Hepatocyte (in vitro differentiated cells): ENCODE measurements around the gene SPEG. TPM values are rescaled to one million over a fixed set of nuclear protein-coding genes. Genes with fewer than 3 reads are reported as not detected.

Experiments
- DNase-seq: peaks from one replicate; pipeline ENCODE4 v3.0.0-alpha.2; 2016; ENCODE audit warnings: low spot score
- H2AFZ ChIP-seq: fragments of 200-600 bp; sonication (generic); 2 replicates; pipeline ENCODE4 v1.6.0; 2016; ENCODE audit warnings: antibody characterized with exemption, mild to moderate bottlenecking
- H3K27ac ChIP-seq: fragments of 200-600 bp; sonication (generic); 2 replicates; pipeline ENCODE4 v1.5.1; 2016; ENCODE audit warnings: mild to moderate bottlenecking
- H3K27me3 ChIP-seq: fragments of 200-600 bp; sonication (generic); 2 replicates; pipeline ENCODE4 v1.6.1; 2016
- H3K36me3 ChIP-seq: fragments of 200-600 bp; sonication (generic); replicated peaks from 2 replicates; pipeline ENCODE4 v1.5.1; 2016; ENCODE audit warnings: low read depth; ENCODE audit not compliant: insufficient read depth
- H3K4me1 ChIP-seq: fragments of 200-600 bp; sonication (generic); 2 replicates; pipeline ENCODE4 v1.5.1; 2016; ENCODE audit warnings: mild to moderate bottlenecking, moderate library complexity; ENCODE audit not compliant: insufficient read depth
- H3K4me2 ChIP-seq: fragments of 200-600 bp; sonication (generic); 2 replicates; pipeline ENCODE4 v1.6.0; 2016
- H3K4me3 ChIP-seq: fragments of 200-600 bp; sonication (generic); 2 replicates; pipeline ENCODE4 v1.5.1; 2016; ENCODE audit warnings: mild to moderate bottlenecking
- H3K79me2 ChIP-seq: fragments of 200-600 bp; sonication (generic); 2 replicates; pipeline ENCODE4 v1.6.0; 2017; ENCODE audit warnings: mild to moderate bottlenecking
- H3K9me2 ChIP-seq: fragments of 200-600 bp; sonication (generic); replicated peaks from 2 replicates; pipeline ENCODE4 v1.6.0; 2017; ENCODE audit warnings: mild to moderate bottlenecking; ENCODE audit not compliant: insufficient read depth
- H3K9me3 ChIP-seq: fragments of 200-600 bp; sonication (generic); 2 replicates; pipeline ENCODE4 v1.5.1; 2016; ENCODE audit warnings: low read depth, mild to moderate bottlenecking
- H4K20me1 ChIP-seq: fragments of 200-600 bp; sonication (generic); 2 replicates; pipeline ENCODE4 v1.6.0; 2016; ENCODE audit warnings: mild to moderate bottlenecking; ENCODE audit not compliant: insufficient read depth, poor library complexity, severe bottlenecking
- EZH2 ChIP-seq: fragments of 200-600 bp; sonication (generic); IDR thresholded peaks from 2 replicates; pipeline ENCODE4 v1.6.1; 2016; ENCODE audit warnings: antibody characterized with exemption, mild to moderate bottlenecking, borderline replicate concordance
- EZH2phosphoT487 ChIP-seq: fragments of 200-600 bp; sonication (generic); IDR thresholded peaks from one replicate; pipeline ENCODE4 v1.6.1; 2018; ENCODE audit warnings: antibody characterized with exemption, mild to moderate bottlenecking, low read depth, moderate library complexity; ENCODE audit not compliant: unreplicated experiment, severe bottlenecking
- WGBS: methylation state at CpG from one replicate; pipeline ENCODE4 v1.1.6; 2016; ENCODE audit warnings: low lambda C conversion rate; ENCODE audit errors: missing lambda C conversion rate; 5-methylcytosine and 5-hydroxymethylcytosine counted together
- polyA plus RNA-seq: library from polyadenylated mRNA; unstranded; fragments of >200 nt; fragmentation: Nextera tagmentation; extraction: Ambion mirVana; gene quantifications from 2 replicates; pipeline ENCODE4 v1.2.1, GENCODE V29; 2016
- total RNA-seq: library from RNA; depleted of rRNA; stranded (reverse); fragments of >200 nt; gene quantifications from 2 replicates; pipeline ENCODE4 v1.2.3, GENCODE V29; 2014
- TF ChIP-seq, protein P1 (sequence below): fragments of 200-600 bp; sonication (generic); IDR thresholded peaks from 2 replicates; pipeline ENCODE4 v1.5.1; 2016; ENCODE audit warnings: antibody characterized with exemption, mild to moderate bottlenecking; ENCODE audit not compliant: poor library complexity

Gene SPEG
- total and polyA plus RNA-seq, 2 experiments from 2014 or later, result 21.6 to 40.0 TPM

DNA sequence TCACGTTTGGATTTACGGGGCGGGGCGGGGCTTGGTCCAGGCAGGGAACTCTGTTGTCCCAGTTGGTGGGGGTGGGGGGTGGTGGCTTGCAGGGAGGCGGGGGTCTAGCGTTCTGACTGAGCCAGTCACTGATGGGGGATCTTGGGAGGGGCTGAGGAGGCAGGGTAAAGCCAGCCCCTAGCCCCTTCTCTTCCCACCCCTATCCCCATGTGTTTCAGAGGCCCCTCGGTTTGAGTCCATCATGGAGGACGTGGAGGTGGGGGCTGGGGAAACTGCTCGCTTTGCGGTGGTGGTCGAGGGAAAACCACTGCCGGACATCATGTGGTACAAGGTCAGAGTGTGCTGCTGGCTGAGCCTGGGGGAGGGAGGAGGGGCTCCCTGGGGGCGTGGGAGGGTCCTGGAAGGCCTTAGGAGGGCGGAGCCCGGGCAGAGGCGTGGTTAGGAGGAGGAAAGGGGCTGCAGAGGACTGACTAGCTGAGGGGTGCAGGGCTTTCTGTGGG is 42.1 kb downstream of the SPEG start:
- no peaks in the 10 kb centered on the region for H3K9me2 ChIP-seq
- TF ChIP-seq EZH2 (no peak), EZH2phosphoT487 (no peak)
- TF ChIP-seq, protein P1, sequence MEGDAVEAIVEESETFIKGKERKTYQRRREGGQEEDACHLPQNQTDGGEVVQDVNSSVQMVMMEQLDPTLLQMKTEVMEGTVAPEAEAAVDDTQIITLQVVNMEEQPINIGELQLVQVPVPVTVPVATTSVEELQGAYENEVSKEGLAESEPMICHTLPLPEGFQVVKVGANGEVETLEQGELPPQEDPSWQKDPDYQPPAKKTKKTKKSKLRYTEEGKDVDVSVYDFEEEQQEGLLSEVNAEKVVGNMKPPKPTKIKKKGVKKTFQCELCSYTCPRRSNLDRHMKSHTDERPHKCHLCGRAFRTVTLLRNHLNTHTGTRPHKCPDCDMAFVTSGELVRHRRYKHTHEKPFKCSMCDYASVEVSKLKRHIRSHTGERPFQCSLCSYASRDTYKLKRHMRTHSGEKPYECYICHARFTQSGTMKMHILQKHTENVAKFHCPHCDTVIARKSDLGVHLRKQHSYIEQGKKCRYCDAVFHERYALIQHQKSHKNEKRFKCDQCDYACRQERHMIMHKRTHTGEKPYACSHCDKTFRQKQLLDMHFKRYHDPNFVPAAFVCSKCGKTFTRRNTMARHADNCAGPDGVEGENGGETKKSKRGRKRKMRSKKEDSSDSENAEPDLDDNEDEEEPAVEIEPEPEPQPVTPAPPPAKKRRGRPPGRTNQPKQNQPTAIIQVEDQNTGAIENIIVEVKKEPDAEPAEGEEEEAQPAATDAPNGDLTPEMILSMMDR, result no peak
- no peak for DNase-seq
- H4K20me1 ChIP-seq, result no peaks in the 10 kb centered on the region
- H3K4me3 ChIP-seq, result no peak overlapping the region
- H3K27ac ChIP-seq, result no peak overlapping the region
- H3K4me2 ChIP-seq, result peak overlapping the region; percentile 41
- no peaks in the 10 kb centered on the region for H3K9me3 ChIP-seq
- H3K4me1 ChIP-seq, result peaks cover 5% of the 10 kb centered on the region
- H3K36me3 ChIP-seq, result no peaks in the 10 kb centered on the region
- 23% methylated on average over 10 of the region's 16 CpGs for WGBS
- H2AFZ ChIP-seq, result no peak overlapping the region
- no peaks in the 10 kb centered on the region for H3K79me2 ChIP-seq
- H3K27me3 ChIP-seq, result no peaks in the 10 kb centered on the region

DNA sequence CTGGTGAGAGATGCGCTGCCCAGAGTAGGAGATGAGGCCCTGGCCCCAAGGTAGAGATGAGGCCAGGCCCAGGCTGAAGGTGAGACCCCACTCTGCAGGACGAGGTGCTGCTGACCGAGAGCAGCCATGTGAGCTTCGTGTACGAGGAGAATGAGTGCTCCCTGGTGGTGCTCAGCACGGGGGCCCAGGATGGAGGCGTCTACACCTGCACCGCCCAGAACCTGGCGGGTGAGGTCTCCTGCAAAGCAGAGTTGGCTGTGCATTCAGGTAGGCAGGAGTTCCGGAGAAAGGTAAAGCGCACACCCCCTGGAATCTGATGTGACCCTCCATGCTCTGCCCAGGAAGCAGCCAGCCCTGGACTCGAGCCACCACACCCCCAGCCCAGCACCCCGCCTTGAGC is 42.5 kb downstream of the SPEG start:
- H3K9me3 ChIP-seq, result no peaks in the 10 kb centered on the region
- no peaks in the 10 kb centered on the region for H3K79me2 ChIP-seq
- TF ChIP-seq, protein P1, result no peak
- TF ChIP-seq EZH2 (no peak), EZH2phosphoT487 (no peak)
- no peak overlapping the region for H3K27ac ChIP-seq
- H4K20me1 ChIP-seq, result no peaks in the 10 kb centered on the region
- peaks cover 5% of the 10 kb centered on the region for H3K4me1 ChIP-seq
- no peak overlapping the region for H2AFZ ChIP-seq
- H3K4me3 ChIP-seq, result no peak overlapping the region
- no peaks in the 10 kb centered on the region for H3K27me3 ChIP-seq
- no peaks in the 10 kb centered on the region for H3K36me3 ChIP-seq
- no peaks in the 10 kb centered on the region for H3K9me2 ChIP-seq
- no peak overlapping the region for H3K4me2 ChIP-seq
- DNase-seq, result no peak
- WGBS, result 81% methylated on average over 13 of the region's 13 CpGs

DNA sequence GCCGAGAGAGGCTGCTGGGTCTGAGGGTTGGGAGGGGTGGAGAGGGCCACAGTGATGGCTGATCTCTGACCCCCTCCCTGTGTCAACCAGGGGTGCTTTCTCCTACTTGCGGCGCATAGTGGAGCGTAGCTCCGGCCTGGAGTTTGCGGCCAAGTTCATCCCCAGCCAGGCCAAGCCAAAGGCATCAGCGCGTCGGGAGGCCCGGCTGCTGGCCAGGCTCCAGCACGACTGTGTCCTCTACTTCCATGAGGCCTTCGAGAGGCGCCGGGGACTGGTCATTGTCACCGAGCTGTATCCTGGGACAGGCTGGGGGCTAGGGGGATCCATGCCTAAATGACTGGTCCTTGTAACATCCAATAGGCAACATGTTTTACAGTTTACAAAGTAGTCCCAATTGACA is 43.2 kb downstream of the SPEG start:
- Histone ChIP-seq H2AFZ (no peak overlapping the region), H3K9me2 (no peaks in the 10 kb centered on the region), H3K4me3 (no peak overlapping the region), H3K27me3 (peaks cover 2% of the 10 kb centered on the region), H3K79me2 (no peaks in the 10 kb centered on the region), H3K27ac (no peak overlapping the region), H3K4me2 (no peak overlapping the region), H3K9me3 (no peaks in the 10 kb centered on the region), H3K4me1 (peaks cover 5% of the 10 kb centered on the region), H3K36me3 (no peaks in the 10 kb centered on the region), H4K20me1 (no peaks in the 10 kb centered on the region)
- no peak for DNase-seq
- 89% methylated on average over 15 of the region's 15 CpGs for WGBS
- TF ChIP-seq EZH2phosphoT487 (no peak), EZH2 (no peak)
- TF ChIP-seq, protein P1, result no peak

DNA sequence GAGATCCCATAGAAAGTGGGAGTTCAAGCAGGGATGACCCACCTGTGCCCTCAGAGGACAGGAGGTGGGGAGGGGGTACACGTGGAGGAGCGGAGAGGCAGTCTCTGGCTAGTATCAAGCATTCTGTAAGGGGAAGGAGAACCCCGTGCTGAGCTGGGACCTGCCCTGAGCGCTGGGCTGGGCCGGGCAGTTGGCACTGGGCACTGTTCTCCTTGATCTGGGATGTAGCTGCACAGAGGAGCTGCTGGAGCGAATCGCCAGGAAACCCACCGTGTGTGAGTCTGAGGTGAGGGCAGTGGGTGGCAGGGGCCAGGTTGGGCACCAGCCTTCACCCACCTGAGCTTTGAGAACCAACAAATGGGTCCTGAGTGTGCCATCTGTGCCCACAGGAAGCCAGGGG is 44.3 kb downstream of the SPEG start:
- Histone ChIP-seq H3K27ac (no peak overlapping the region), H3K4me3 (no peak overlapping the region), H3K27me3 (peaks cover 10% of the 10 kb centered on the region), H3K79me2 (no peaks in the 10 kb centered on the region), H3K36me3 (no peaks in the 10 kb centered on the region), H3K9me2 (no peaks in the 10 kb centered on the region), H4K20me1 (no peaks in the 10 kb centered on the region), H2AFZ (no peak overlapping the region), H3K4me2 (no peak overlapping the region), H3K4me1 (peaks cover 5% of the 10 kb centered on the region), H3K9me3 (no peaks in the 10 kb centered on the region)
- TF ChIP-seq EZH2 (no peak), EZH2phosphoT487 (no peak)
- TF ChIP-seq, protein P1, result no peak
- DNase-seq, result no peak
- 86% methylated on average over 8 of the region's 8 CpGs for WGBS
